Measurements from ENCODE around the gene MDN1.
"Not testable (repeated sequence)": the region's sequence is repeated elsewhere in the genome, so short reads cannot be mapped to it uniquely, and the experiment has no call there.

The MDN1 gene

GRCh38 chr6:89763550-89763949 is 56.0 kb downstream of the MDN1 start:
- no peak for DNase-seq (ENCODE audit: low spot score in 2 of 2)
- Mint-ChIP-seq H3K4me1 (no peaks in the 10 kb centered on the region), H3K4me3 (no peak overlapping the region), H3K27ac (no peak overlapping the region), H3K36me3 (peaks cover 86% of the 10 kb centered on the region), H3K9me3 (no peaks in the 10 kb centered on the region)
- ATAC-seq = no peak

GRCh38 chr6:89758830-89759229 is 60.8 kb downstream of the MDN1 start:
- no peak for DNase-seq (ENCODE audit: low spot score in 2 of 2)
- Mint-ChIP-seq H3K36me3 (peaks cover 94% of the 10 kb centered on the region), H3K9me3 (no peaks in the 10 kb centered on the region), H3K4me3 (no peak overlapping the region), H3K27ac (no peak overlapping the region), H3K4me1 (no peaks in the 10 kb centered on the region)
- ATAC-seq = no peak

- no peaks in the 10 kb centered on the region for H3K4me1 Mint-ChIP-seq
- H3K4me3 Mint-ChIP-seq = no peak overlapping the region
- ATAC-seq (no peak), DNase-seq (ENCODE audit: low spot score in 2 of 2) (no peak)
- H3K9me3 Mint-ChIP-seq = no peaks in the 10 kb centered on the region
- peaks cover 99% of the 10 kb centered on the region for H3K36me3 Mint-ChIP-seq
- H3K27ac Mint-ChIP-seq = peak overlapping the region; percentile 19
Measured at GRCh38 chr6:89750338-89750737, 69.3 kb downstream of the MDN1 start.

- H3K4me1 Mint-ChIP-seq = no peaks in the 10 kb centered on the region
- no peaks in the 10 kb centered on the region for H3K9me3 Mint-ChIP-seq
- no peak overlapping the region for H3K4me3 Mint-ChIP-seq
- peak overlapping the region; percentile 19 for H3K27ac Mint-ChIP-seq
- peaks cover 99% of the 10 kb centered on the region for H3K36me3 Mint-ChIP-seq
- no peak for DNase-seq (ENCODE audit: low spot score in 2 of 2)
- ATAC-seq = no peak
Measured at GRCh38 chr6:89749918-89750317, 69.7 kb downstream of the MDN1 start.

GRCh38 chr6:89745716-89746115 is 73.9 kb downstream of the MDN1 start:
- H3K4me3 Mint-ChIP-seq = no peak overlapping the region

GRCh38 chr6:89745096-89745495 is 74.5 kb downstream of the MDN1 start:
- DNase-seq (ENCODE audit: low spot score in 2 of 2) (no peak), ATAC-seq (no peak)
- Mint-ChIP-seq H3K4me3 (no peak overlapping the region), H3K4me1 (no peaks in the 10 kb centered on the region), H3K9me3 (no peaks in the 10 kb centered on the region), H3K27ac (no peak overlapping the region), H3K36me3 (peaks cover 100% of the 10 kb centered on the region)

More at GRCh38 chr6:89745716-89746115, 73.9 kb downstream of the MDN1 start:
- Mint-ChIP-seq H3K4me1 (no peaks in the 10 kb centered on the region), H3K27ac (no peak overlapping the region), H3K36me3 (peaks cover 100% of the 10 kb centered on the region), H3K9me3 (no peaks in the 10 kb centered on the region)
- DNase-seq (ENCODE audit: low spot score in 2 of 2) = no peak
- ATAC-seq = no peak

- H3K4me1 Mint-ChIP-seq = no peaks in the 10 kb centered on the region
- H3K36me3 Mint-ChIP-seq = peaks cover 100% of the 10 kb centered on the region
- no peak for ATAC-seq
- H3K4me3 Mint-ChIP-seq = no peak overlapping the region
- no peaks in the 10 kb centered on the region for H3K9me3 Mint-ChIP-seq
- no peak for DNase-seq (ENCODE audit: low spot score in 2 of 2)
- H3K27ac Mint-ChIP-seq = no peak overlapping the region
Measured at GRCh38 chr6:89736893-89737292, 82.7 kb downstream of the MDN1 start.

GRCh38 chr6:89734526-89734925 is 85.1 kb downstream of the MDN1 start:
- no peak overlapping the region for H3K27ac Mint-ChIP-seq
- DNase-seq (ENCODE audit: low spot score in 2 of 2) (no peak), ATAC-seq (no peak)
- no peaks in the 10 kb centered on the region for H3K9me3 Mint-ChIP-seq
- peaks cover 100% of the 10 kb centered on the region for H3K36me3 Mint-ChIP-seq
- no peak overlapping the region for H3K4me3 Mint-ChIP-seq
- H3K4me1 Mint-ChIP-seq = no peaks in the 10 kb centered on the region

GRCh38 chr6:89731924-89732567 is 87.5 kb downstream of the MDN1 start:
- Mint-ChIP-seq H3K4me3 (no peak overlapping the region), H3K9me3 (no peaks in the 10 kb centered on the region), H3K36me3 (peaks cover 100% of the 10 kb centered on the region), H3K27ac (no peak overlapping the region), H3K4me1 (no peaks in the 10 kb centered on the region)
- DNase-seq (ENCODE audit: low spot score in 2 of 2) = no peak
- no peak for ATAC-seq

GRCh38 chr6:89731262-89731661 is 88.3 kb downstream of the MDN1 start:
- Mint-ChIP-seq H3K36me3 (peaks cover 100% of the 10 kb centered on the region), H3K27ac (peak overlapping the region; percentile 48)
- not testable (repeated sequence) for ATAC-seq; DNase-seq (ENCODE audit: low spot score in 2 of 2); H3K4me1 Mint-ChIP-seq; H3K4me3 Mint-ChIP-seq; H3K9me3 Mint-ChIP-seq

- no peak overlapping the region for H3K27ac Mint-ChIP-seq
- DNase-seq (ENCODE audit: low spot score in 2 of 2) (no peak), ATAC-seq (no peak)
- no peaks in the 10 kb centered on the region for H3K9me3 Mint-ChIP-seq
- no peak overlapping the region for H3K4me3 Mint-ChIP-seq
- peaks cover 99% of the 10 kb centered on the region for H3K36me3 Mint-ChIP-seq
- H3K4me1 Mint-ChIP-seq = no peaks in the 10 kb centered on the region
Measured at GRCh38 chr6:89729818-89730217, 89.8 kb downstream of the MDN1 start.

GRCh38 chr6:89727501-89727900 is 92.1 kb downstream of the MDN1 start:
- no peak overlapping the region for H3K27ac Mint-ChIP-seq
- peaks cover 98% of the 10 kb centered on the region for H3K36me3 Mint-ChIP-seq
- ATAC-seq = no peak
- no peaks in the 10 kb centered on the region for H3K4me1 Mint-ChIP-seq
- H3K9me3 Mint-ChIP-seq = no peaks in the 10 kb centered on the region
- no peak for DNase-seq (ENCODE audit: low spot score in 2 of 2)
- H3K4me3 Mint-ChIP-seq = no peak overlapping the region

GRCh38 chr6:89724981-89725380 is 94.6 kb downstream of the MDN1 start:
- DNase-seq (ENCODE audit: low spot score in 2 of 2) = no peak
- H3K36me3 Mint-ChIP-seq = peaks cover 96% of the 10 kb centered on the region
- H3K4me3 Mint-ChIP-seq = no peak overlapping the region
- ATAC-seq = no peak
- no peak overlapping the region for H3K27ac Mint-ChIP-seq
- no peaks in the 10 kb centered on the region for H3K4me1 Mint-ChIP-seq
- H3K9me3 Mint-ChIP-seq = no peaks in the 10 kb centered on the region

GRCh38 chr6:89723046-89723445 is 96.5 kb downstream of the MDN1 start:
- peaks cover 96% of the 10 kb centered on the region for H3K36me3 Mint-ChIP-seq
- DNase-seq (ENCODE audit: low spot score in 2 of 2) (no peak), ATAC-seq (no peak)
- no peak overlapping the region for H3K4me3 Mint-ChIP-seq
- H3K4me1 Mint-ChIP-seq = no peaks in the 10 kb centered on the region
- no peaks in the 10 kb centered on the region for H3K9me3 Mint-ChIP-seq
- no peak overlapping the region for H3K27ac Mint-ChIP-seq

GRCh38 chr6:89716532-89716931 is 103.1 kb downstream of the MDN1 start:
- Mint-ChIP-seq H3K27ac (no peak overlapping the region), H3K4me1 (no peaks in the 10 kb centered on the region), H3K36me3 (peaks cover 93% of the 10 kb centered on the region), H3K4me3 (no peak overlapping the region), H3K9me3 (no peaks in the 10 kb centered on the region)
- DNase-seq (ENCODE audit: low spot score in 2 of 2) (no peak), ATAC-seq (no peak)

- ATAC-seq = no peak
- Mint-ChIP-seq H3K4me3 (no peak overlapping the region), H3K27ac (no peak overlapping the region), H3K36me3 (peaks cover 95% of the 10 kb centered on the region), H3K9me3 (no peaks in the 10 kb centered on the region), H3K4me1 (no peaks in the 10 kb centered on the region)
- no peak for DNase-seq (ENCODE audit: low spot score in 2 of 2)
Measured at GRCh38 chr6:89711801-89712200, 107.8 kb downstream of the MDN1 start.

- Mint-ChIP-seq H3K4me1 (no peaks in the 10 kb centered on the region), H3K4me3 (no peak overlapping the region), H3K36me3 (peaks cover 97% of the 10 kb centered on the region), H3K27ac (no peak overlapping the region), H3K9me3 (no peaks in the 10 kb centered on the region)
- ATAC-seq (no peak), DNase-seq (ENCODE audit: low spot score in 2 of 2) (no peak)
Measured at GRCh38 chr6:89708316-89708715, 111.3 kb downstream of the MDN1 start.

Data from stimulated activated effector memory CD8-positive, alpha-beta T cell treated with anti-CD3 and anti-CD28 coated beads, Interleukin-12 subunit alpha, Interleukin-12 subunit beta, amount 100 ng/mL, for 72 hours (primary cell).